MM.1S (cell line): ENCODE measurements around the gene C15orf39.

ENCODE experiments used
- CTCF ChIP-seq: fragments of 300-600 bp; sonication (generic); IDR thresholded peaks from 2 replicates; pipeline ENCODE4 v1.5.1; 2016; ENCODE audit warnings: antibody characterized with exemption, low read length, mixed read lengths
- EZH2 ChIP-seq: fragments of 300-600 bp; sonication (generic); optimal IDR thresholded peaks from 2 replicates; pipeline ENCODE3; 2017; ENCODE audit warnings: low read depth, mild to moderate bottlenecking, antibody characterized with exemption, low read length, mixed read lengths
- EZH2phosphoT487 ChIP-seq: fragments of 300-600 bp; sonication (generic); IDR thresholded peaks from 2 replicates; pipeline ENCODE4 v1.6.1; 2018; ENCODE audit warnings: antibody characterized with exemption, low read length

GRCh38 chr15:75170711-75171341, 30.9 kb upstream of the C15orf39 start:
- TF ChIP-seq CTCF (no peak), EZH2phosphoT487 (no peak), EZH2 (no peak)
